Keratinocyte (primary cell): ENCODE data around the gene TMEM50A. TPM values are rescaled to one million over a fixed set of nuclear protein-coding genes. Genes with fewer than 3 reads are reported as not detected.
"Not testable (repeated sequence)": the region's sequence is repeated elsewhere in the genome, so short reads cannot be mapped to it uniquely, and the experiment has no call there.

Experiments
- DNase-seq: peaks from one replicate; pipeline ENCODE4 v3.0.0-alpha.2; 2011; ENCODE audit warnings: low read depth, missing footprints, low spot score
- FAIRE-seq: peaks from 2 replicates; lab custom pipeline; 2011; peaks lifted over from hg19 to GRCh38; lab: Jason Lieb, UNC
- H2AFZ ChIP-seq: 2 replicates; pipeline ENCODE4 v1.6.0; 2012; ENCODE audit warnings: low read length, control low read depth, inconsistent platforms; ENCODE audit not compliant: control insufficient read depth
- H3K27ac ChIP-seq: 2 replicates; pipeline ENCODE4 v1.5.1; 2011; ENCODE audit warnings: low read length; ENCODE audit not compliant: control insufficient read depth, insufficient read depth
- H3K27me3 ChIP-seq: 3 replicates; pipeline ENCODE4 v1.6.0; 2011; ENCODE audit warnings: low read length; ENCODE audit not compliant: control insufficient read depth, insufficient read depth; ENCODE audit errors: extremely low read depth
- H3K36me3 ChIP-seq, 2 experiments: 2 replicates in 1 of 2; 3 replicates in 1 of 2; pipeline ENCODE4 v1.5.1; 2011; ENCODE audit warnings: low read length in 2 of 2, mild to moderate bottlenecking in 1 of 2; ENCODE audit not compliant: control insufficient read depth in 2 of 2, insufficient read depth in 2 of 2; ENCODE audit errors: extremely low read depth in 1 of 2
- H3K4me1 ChIP-seq: 3 replicates; pipeline ENCODE4 v1.5.1; 2011; ENCODE audit warnings: low read length; ENCODE audit not compliant: control insufficient read depth, insufficient read depth; ENCODE audit errors: extremely low read depth
- H3K4me2 ChIP-seq: 3 replicates; pipeline ENCODE4 v1.6.0; 2011; ENCODE audit warnings: low read depth, low read length; ENCODE audit not compliant: control insufficient read depth, insufficient read depth; ENCODE audit errors: extremely low read depth
- H3K4me3 ChIP-seq, 3 experiments: fragments of 200-600 bp in 1 of 3; sonication (generic) in 1 of 3; 2 replicates in 2 of 3; 3 replicates in 1 of 3; pipeline ENCODE4 v1.5.1; 2011 to 2016; ENCODE audit warnings: low read length in 3 of 3, mild to moderate bottlenecking in 3 of 3, control low read depth in 2 of 3, inconsistent platforms in 1 of 3, low read depth in 1 of 3, mixed read lengths in 1 of 3, mixed run types in 1 of 3, moderate library complexity in 1 of 3; ENCODE audit not compliant: control insufficient read depth in 2 of 3, insufficient read depth in 2 of 3; ENCODE audit errors: extremely low read depth in 1 of 3
- H3K79me2 ChIP-seq: 2 replicates; pipeline ENCODE4 v1.6.0; 2012; ENCODE audit warnings: low read length; ENCODE audit not compliant: control insufficient read depth, insufficient read depth
- H3K9ac ChIP-seq: 3 replicates; pipeline ENCODE4 v1.6.0; 2011; ENCODE audit warnings: low read length; ENCODE audit not compliant: control insufficient read depth, insufficient read depth; ENCODE audit errors: extremely low read depth
- H3K9me1 ChIP-seq: 3 replicates; pipeline ENCODE4 v1.6.0; 2011; ENCODE audit warnings: low read length; ENCODE audit not compliant: control insufficient read depth, insufficient read depth; ENCODE audit errors: extremely low read depth
- H3K9me3 ChIP-seq: 2 replicates; pipeline ENCODE4 v1.5.1; 2012; ENCODE audit warnings: low read depth, low read length; ENCODE audit not compliant: control insufficient read depth
- H4K20me1 ChIP-seq: 3 replicates; pipeline ENCODE4 v1.6.0; 2011; ENCODE audit warnings: low read length; ENCODE audit not compliant: control insufficient read depth, insufficient read depth; ENCODE audit errors: extremely low read depth
- EZH2 ChIP-seq: IDR thresholded peaks from one replicate; pipeline ENCODE4 v1.6.1; 2012; ENCODE audit warnings: inconsistent platforms, mild to moderate bottlenecking, low read length, moderate library complexity
- dilution Hi-C: fragments of 300-500 bp; cut with MboI; formaldehyde crosslinking; loops from one replicate; pipeline ENCODE4 v1.7.0; 2020; ENCODE audit warnings: low sequenced_read_pairs; ENCODE audit not compliant: extremely low pct_ligation_motif_present
- polyA plus RNA-seq, 5 experiments: library from polyadenylated mRNA; depleted of rRNA in 3 of 5; stranded (reverse) in 3 of 5; stranded (forward) in 1 of 5; unstranded in 1 of 5; fragments of >200 nt; gene quantifications; 1 replicate in 1 of 5; 2 replicates in 3 of 5; 3 replicates in 1 of 5; pipeline versions ENCODE4 v1.2.1 to v1.2.3, GENCODE V29; 2011 to 2012; ENCODE audit warnings: missing spikeins in 2 of 5, low read depth in 1 of 5, low replicate concordance in 1 of 5
- TF ChIP-seq, protein P1 (sequence below), 3 experiments: IDR thresholded peaks in 1 of 3; conservative IDR thresholded peaks in 1 of 3; optimal IDR thresholded peaks in 1 of 3; 2 replicates in 2 of 3; 3 replicates in 1 of 3; pipeline versions ENCODE3 to v1.5.1; 2011; ENCODE audit warnings: low read length in 3 of 3, mild to moderate bottlenecking in 3 of 3, moderate library complexity in 2 of 3, control low read depth in 1 of 3, inconsistent platforms in 1 of 3; ENCODE audit not compliant: insufficient read depth in 2 of 3; ENCODE audit errors: extremely low read depth in 1 of 3

The TMEM50A gene
- polyA plus RNA-seq, 1 donor (not counting 4 experiments of a cell fraction or from before 2014, with no cell fraction given) = 166 TPM

DNA sequence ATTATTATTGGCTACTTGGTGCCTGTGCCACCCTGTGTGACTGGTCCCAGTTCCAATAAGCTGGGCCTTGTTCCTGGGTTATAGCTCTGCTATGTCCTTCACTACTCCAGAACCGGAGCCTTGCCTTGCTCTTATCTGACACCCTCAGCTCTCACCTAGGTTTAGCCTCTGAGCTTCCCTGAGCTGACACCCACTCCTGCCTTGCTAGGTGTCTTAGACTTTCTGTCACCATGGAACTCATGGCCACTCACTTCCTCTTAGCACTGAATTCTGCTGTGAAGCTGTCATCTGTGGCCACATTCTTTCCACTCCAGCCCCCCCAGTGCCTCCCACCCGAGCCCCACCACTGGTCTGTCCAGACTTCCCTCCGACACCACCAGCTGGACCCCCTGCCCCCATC is 51.6 kb downstream of the TMEM50A start:
- H3K27ac ChIP-seq, H4K20me1 ChIP-seq, FAIRE-seq, H2AFZ ChIP-seq, H3K9ac ChIP-seq, H3K4me1 ChIP-seq, H3K9me3 ChIP-seq, H3K9me1 ChIP-seq, H3K4me3 ChIP-seq, DNase-seq, H3K79me2 ChIP-seq, H3K36me3 ChIP-seq, dilution Hi-C loops, H3K27me3 ChIP-seq, H3K4me2 ChIP-seq: not testable (repeated sequence)

DNA sequence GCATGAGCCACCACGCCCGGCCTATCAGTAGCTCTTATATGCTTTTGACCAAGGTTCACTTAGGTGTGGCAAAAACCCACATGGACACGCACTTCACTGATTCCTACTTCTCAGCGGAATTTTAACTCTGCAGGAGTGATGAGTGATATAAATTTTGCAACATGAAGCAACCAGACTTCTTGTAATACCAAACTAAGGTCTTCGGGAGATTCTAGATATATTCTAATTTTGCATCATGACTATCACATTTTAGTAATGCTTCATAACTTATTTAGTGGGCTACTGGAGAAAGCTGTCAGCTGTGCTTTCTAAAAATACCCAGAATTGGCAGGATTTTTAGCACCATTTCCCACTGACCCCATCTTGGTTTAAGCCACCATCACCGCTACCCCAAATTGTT is 54.7 kb downstream of the TMEM50A start:
- Histone ChIP-seq H3K4me3 (no peak overlapping the region), H3K79me2 (no peaks in the 10 kb centered on the region), H3K36me3 (no peaks in the 10 kb centered on the region), H3K9me1 (no peaks in the 10 kb centered on the region), H3K9ac (no peak overlapping the region), H2AFZ (no peak overlapping the region), H4K20me1 (no peaks in the 10 kb centered on the region), H3K27ac (no peak overlapping the region), H3K4me2 (no peak overlapping the region), H3K27me3 (no peaks in the 10 kb centered on the region), H3K9me3 (no peaks in the 10 kb centered on the region), H3K4me1 (no peaks in the 10 kb centered on the region)
- dilution Hi-C loops = no loop called here
- TF ChIP-seq, protein P1, sequence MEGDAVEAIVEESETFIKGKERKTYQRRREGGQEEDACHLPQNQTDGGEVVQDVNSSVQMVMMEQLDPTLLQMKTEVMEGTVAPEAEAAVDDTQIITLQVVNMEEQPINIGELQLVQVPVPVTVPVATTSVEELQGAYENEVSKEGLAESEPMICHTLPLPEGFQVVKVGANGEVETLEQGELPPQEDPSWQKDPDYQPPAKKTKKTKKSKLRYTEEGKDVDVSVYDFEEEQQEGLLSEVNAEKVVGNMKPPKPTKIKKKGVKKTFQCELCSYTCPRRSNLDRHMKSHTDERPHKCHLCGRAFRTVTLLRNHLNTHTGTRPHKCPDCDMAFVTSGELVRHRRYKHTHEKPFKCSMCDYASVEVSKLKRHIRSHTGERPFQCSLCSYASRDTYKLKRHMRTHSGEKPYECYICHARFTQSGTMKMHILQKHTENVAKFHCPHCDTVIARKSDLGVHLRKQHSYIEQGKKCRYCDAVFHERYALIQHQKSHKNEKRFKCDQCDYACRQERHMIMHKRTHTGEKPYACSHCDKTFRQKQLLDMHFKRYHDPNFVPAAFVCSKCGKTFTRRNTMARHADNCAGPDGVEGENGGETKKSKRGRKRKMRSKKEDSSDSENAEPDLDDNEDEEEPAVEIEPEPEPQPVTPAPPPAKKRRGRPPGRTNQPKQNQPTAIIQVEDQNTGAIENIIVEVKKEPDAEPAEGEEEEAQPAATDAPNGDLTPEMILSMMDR (optimal IDR thresholded peaks at IDR 0.05 in 1 of 3, IDR thresholded peaks at IDR 0.05 in 1 of 3, conservative IDR thresholded peaks at IDR 0.05 in 1 of 3; ENCODE audit: extremely low read depth in 1 of 3, insufficient read depth in 2 of 3, low read length in 3 of 3) = no peak
- TF ChIP-seq EZH2 = no peak
- FAIRE-seq (no peak), DNase-seq (no peak)

DNA sequence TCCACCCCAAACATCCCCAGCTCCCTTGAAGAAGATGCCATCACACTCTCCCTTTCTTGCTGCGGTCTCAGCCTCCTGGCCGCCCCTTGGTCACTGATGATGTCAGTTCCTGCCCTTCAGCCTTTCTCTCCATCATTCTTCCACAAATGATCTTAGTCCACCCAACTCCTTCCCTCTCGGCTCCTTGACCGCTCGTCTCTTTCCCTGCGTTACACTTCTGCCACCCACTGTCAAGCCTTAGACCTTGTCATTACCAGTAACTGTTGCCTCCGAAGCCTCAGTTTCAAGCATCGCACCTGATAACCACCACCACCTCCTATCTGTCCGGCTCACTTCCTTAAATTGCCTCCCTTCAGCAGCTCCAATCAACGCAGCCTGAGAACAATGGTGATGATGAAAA is 59.4 kb downstream of the TMEM50A start:
- H3K4me3 ChIP-seq, H3K27ac ChIP-seq, DNase-seq, H3K36me3 ChIP-seq, FAIRE-seq, H2AFZ ChIP-seq, dilution Hi-C loops, H3K4me1 ChIP-seq, H3K79me2 ChIP-seq, H4K20me1 ChIP-seq, H3K4me2 ChIP-seq, H3K9ac ChIP-seq, H3K27me3 ChIP-seq, H3K9me3 ChIP-seq, H3K9me1 ChIP-seq: not testable (repeated sequence)

DNA sequence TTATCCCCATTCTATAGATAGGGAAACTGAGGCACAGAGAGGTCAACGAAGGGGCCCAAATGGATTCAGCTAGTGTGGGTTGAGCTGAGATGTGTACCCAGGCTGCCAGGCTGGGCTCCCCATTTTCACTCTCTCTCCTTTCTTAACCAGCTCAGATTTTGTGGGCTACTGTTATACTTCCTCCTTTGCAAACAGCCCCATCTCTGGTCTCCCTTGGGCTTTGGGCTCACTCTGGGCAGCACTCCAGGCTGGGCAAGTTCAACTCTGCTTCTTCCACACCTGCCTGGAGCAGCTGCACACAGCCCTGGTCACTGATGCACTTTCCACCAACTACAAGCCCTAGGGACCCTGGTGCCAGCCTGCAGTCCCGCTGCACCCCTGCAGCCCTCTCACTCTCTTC is 59.9 kb downstream of the TMEM50A start:
- FAIRE-seq, H3K9me1 ChIP-seq, H3K4me1 ChIP-seq, H3K79me2 ChIP-seq, H3K36me3 ChIP-seq, H3K4me2 ChIP-seq, dilution Hi-C loops, H4K20me1 ChIP-seq, H3K27me3 ChIP-seq, H3K27ac ChIP-seq, H3K9ac ChIP-seq, H3K9me3 ChIP-seq, DNase-seq, H3K4me3 ChIP-seq, H2AFZ ChIP-seq: not testable (repeated sequence)
